HG03108 (cell line): ENCODE data around the gene KRTAP11-1.

Experiments used
- ATAC-seq: cut with Tn5 transposase; IDR thresholded peaks from one replicate; pipeline ENCODE4 v1.9.1; 2021; ENCODE audit warnings: moderate library complexity; ENCODE audit not compliant: unreplicated experiment

Gene KRTAP11-1

DNA sequence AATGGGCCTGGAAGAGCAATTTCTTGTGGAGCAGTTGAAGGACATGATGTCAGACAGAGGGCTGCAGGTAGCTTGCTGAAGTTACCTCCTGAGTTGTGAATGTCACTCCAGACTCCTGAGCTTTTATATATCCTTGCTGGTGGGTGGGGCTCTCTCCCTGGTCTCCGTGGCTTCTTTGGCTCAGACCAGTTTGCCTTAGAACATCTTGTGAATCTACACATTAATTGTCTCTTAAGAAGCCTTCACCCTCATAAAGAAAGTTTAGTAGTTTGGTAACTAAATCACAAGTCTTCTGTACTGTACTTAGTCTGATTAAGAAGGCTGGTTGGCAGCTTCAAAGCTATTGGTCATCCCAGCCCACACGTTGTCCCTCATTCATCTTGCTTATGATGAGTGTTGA lies at the start of gene KRTAP11-1:
Gene KRTAP11-1 (minus strand): TSS at position 101 of the 400 bp plus-strand sequence. CDS start 56 bp downstream, at position 45.
- ATAC-seq, result no peak

GRCh38 chr21:30924146-30924700 lies 42.8 kb upstream of the KRTAP11-1 start:
- no peak for ATAC-seq

GRCh38 chr21:30921129-30921528 lies 39.7 kb upstream of the KRTAP11-1 start:
- ATAC-seq, result no peak

DNA sequence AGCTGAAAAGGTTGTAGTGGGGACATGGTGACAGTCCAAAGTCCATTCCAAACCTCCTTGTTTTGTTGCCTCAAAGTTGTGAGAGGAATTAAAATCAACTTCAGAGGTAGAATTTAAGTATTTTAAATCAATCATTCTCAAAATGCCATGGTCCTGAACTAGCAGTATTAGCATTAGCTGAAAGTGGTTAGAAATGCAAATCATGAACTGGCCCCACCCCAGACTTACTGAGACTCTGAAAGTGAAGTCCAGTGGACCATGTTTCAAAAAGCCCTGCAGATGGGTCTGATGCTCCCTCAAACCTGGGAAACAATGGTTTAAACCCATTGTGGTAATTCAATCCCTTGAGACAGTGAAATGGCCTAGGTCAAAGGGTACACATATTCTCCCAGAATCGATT lies 36.2 kb upstream of the KRTAP11-1 start:
- ATAC-seq, result no peak

GRCh38 chr21:30900881-30901280 lies 19.5 kb upstream of the KRTAP11-1 start:
- no peak for ATAC-seq

DNA sequence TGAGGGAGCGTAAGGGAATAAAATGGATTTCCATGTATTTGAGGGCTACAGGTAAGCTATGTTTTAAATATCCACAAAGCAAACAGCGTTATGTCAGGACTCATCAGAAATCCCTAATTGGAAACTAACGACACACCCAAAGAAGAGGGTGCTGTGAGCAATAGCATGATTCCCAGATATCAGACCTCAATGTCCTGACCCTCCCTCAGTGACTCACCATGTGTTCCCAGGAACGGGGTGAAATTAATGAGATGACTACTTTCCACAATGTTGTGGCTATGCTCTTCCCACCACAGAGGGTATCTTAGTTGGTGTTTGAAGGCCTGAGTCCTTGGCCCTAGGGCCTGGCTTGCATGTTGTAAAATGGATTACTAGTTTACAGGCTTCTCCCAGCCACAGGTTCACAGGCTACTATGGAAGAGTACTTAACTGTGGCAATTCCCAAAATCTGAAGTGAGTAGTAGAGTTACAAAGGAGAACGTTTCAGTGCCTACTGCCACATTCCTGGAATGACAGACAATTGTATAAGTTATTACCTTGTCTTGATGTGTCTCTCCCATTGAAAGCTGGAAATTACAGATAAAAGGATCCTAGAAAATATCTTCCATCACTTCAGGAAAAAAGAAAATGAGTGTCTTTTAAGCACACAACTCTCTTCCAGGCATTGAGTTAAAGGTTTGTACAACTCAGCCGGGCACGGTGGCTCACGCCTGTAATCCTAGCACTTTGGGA lies 1.7 kb upstream of the KRTAP11-1 start:
- ATAC-seq, result no peak

GRCh38 chr21:30880914-30881313 lies 466 bp downstream of the KRTAP11-1 start:
- ATAC-seq, result no peak

DNA sequence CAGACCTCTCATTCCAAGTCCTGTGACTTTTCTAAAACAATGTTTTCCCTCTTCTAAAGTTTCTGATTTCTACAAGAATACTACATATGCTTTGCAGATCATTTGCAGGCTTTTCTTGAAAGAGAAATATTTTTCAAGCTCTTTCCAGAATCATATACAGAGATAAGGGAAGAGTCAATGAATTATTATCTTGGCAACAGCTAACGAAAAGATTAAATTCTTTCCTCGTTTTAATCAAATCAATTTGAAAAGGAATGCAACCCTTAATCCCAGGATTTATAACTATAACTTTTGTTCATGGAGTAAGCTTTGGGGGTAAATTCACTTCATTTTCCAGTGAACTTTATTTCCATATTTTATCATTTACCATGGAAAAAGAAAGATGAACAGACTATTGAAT lies 6.9 kb downstream of the KRTAP11-1 start:
- no peak for ATAC-seq

GRCh38 chr21:30847627-30848500 lies 33.5 kb downstream of the KRTAP11-1 start:
- ATAC-seq, result no peak

GRCh38 chr21:30842990-30843389 lies 38.4 kb downstream of the KRTAP11-1 start:
- ATAC-seq, result no peak

- ATAC-seq, result no peak
Measured at GRCh38 chr21:30839304-30839703, 42.1 kb downstream of the KRTAP11-1 start.

DNA sequence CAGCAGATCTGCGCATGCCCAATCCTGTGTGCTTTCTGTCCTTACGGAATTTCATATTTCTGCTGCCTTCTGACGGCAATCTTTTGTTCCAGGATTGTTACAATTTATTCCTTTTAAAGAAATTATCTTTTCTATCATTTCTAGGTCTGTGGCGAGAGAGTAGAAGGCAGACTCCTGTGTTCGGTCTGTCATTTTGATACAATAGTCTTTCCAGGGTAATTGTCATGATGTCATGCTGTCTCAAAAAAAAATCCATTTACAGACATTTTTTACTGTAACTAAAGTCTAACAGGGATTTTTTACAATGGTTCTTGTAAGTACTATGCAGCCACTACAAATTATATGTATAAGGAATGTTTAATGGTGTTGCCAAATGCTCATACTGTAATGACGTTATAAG lies 42.8 kb downstream of the KRTAP11-1 start:
- ATAC-seq, result no peak

- ATAC-seq, result no peak
Measured at GRCh38 chr21:30831194-30831765, 50.1 kb downstream of the KRTAP11-1 start.
